SW480 (cell line): ENCODE measurements around the gene ITGBL1.
"Not testable (repeated sequence)": the region's sequence is repeated elsewhere in the genome, so short reads cannot be mapped to it uniquely, and the experiment has no call there.

Experiments
- DNase-seq: peaks from one replicate; pipeline ENCODE4 v3.0.0-alpha.2; 2016; ENCODE audit warnings: low spot score

The ITGBL1 gene

GRCh38 chr13:101514100-101514499 lies 61.6 kb downstream of the ITGBL1 start:
- no peak for DNase-seq

GRCh38 chr13:101514695-101515275 lies 62.3 kb downstream of the ITGBL1 start:
- peak; percentile 69 for DNase-seq

GRCh38 chr13:101515504-101515903 lies 63.0 kb downstream of the ITGBL1 start:
- DNase-seq: peak; percentile 87

- DNase-seq: no peak
These were observed 63.8 kb downstream of the ITGBL1 start for GRCh38 chr13:101516262-101516661.

- DNase-seq: peak; percentile 8
These were observed 68.2 kb downstream of the ITGBL1 start for GRCh38 chr13:101520672-101521071.

- no peak for DNase-seq
These were observed 68.9 kb downstream of the ITGBL1 start for GRCh38 chr13:101521371-101521770.

GRCh38 chr13:101522607-101523006 lies 70.1 kb downstream of the ITGBL1 start:
- no peak for DNase-seq

GRCh38 chr13:101523154-101524131 lies 71.0 kb downstream of the ITGBL1 start:
- DNase-seq: no peak

- DNase-seq: no peak
These were observed 74.7 kb downstream of the ITGBL1 start for GRCh38 chr13:101527130-101527529.

- no peak for DNase-seq
These were observed 76.9 kb downstream of the ITGBL1 start for GRCh38 chr13:101529422-101529821.

GRCh38 chr13:101530293-101530692 lies 77.8 kb downstream of the ITGBL1 start:
- no peak for DNase-seq

- no peak for DNase-seq
These were observed 82.8 kb downstream of the ITGBL1 start for GRCh38 chr13:101535192-101535746.

GRCh38 chr13:101536079-101536478 lies 83.6 kb downstream of the ITGBL1 start:
- DNase-seq: no peak

- not testable (repeated sequence) for DNase-seq
These were observed 92.1 kb downstream of the ITGBL1 start for GRCh38 chr13:101544544-101544943.

GRCh38 chr13:101544979-101545378 lies 92.5 kb downstream of the ITGBL1 start:
- DNase-seq: no peak

GRCh38 chr13:101545521-101545920 lies 93.0 kb downstream of the ITGBL1 start:
- DNase-seq: no peak

GRCh38 chr13:101552286-101552685 lies 99.8 kb downstream of the ITGBL1 start:
- DNase-seq: no peak

- DNase-seq: no peak
These were observed 100.3 kb downstream of the ITGBL1 start for GRCh38 chr13:101552786-101553185.

GRCh38 chr13:101554420-101555125 lies 102.1 kb downstream of the ITGBL1 start:
- DNase-seq: no peak

GRCh38 chr13:101555610-101556009 lies 103.1 kb downstream of the ITGBL1 start:
- DNase-seq: no peak

GRCh38 chr13:101556676-101557123 lies 104.2 kb downstream of the ITGBL1 start:
- no peak for DNase-seq

- DNase-seq: no peak
These were observed 112.8 kb downstream of the ITGBL1 start for GRCh38 chr13:101565317-101565716.
